K562 (cell line): Measurements from ENCODE around the gene BBLN. TPM values are rescaled to one million over a fixed set of nuclear protein-coding genes. Genes with fewer than 3 reads are reported as not detected.

Experiments used
- ARID3B ChIP-seq: fragments of 250-450 bp; sonication (Bioruptor Pico); IDR thresholded peaks from 2 replicates; pipeline ENCODE4 v1.4.0; 2020; ENCODE audit warnings: borderline replicate concordance
- CBFA2T2 ChIP-seq: fragments of 450-650 bp; conservative IDR thresholded peaks from 2 replicates; pipeline ENCODE4 v1.6.1; 2017; ENCODE audit warnings: mild to moderate bottlenecking
- CREB1 ChIP-seq, 2 experiments: sonication (generic) in 1 of 2; formaldehyde crosslinking in 1 of 2; IDR thresholded peaks; 2 replicates each; pipeline versions ENCODE4 v1.6.1 to v1.8.0; 2012 to 2022; ENCODE audit warnings: inconsistent platforms in 1 of 2, mild to moderate bottlenecking in 1 of 2, missing genetic modification reagents in 1 of 2, moderate library complexity in 1 of 2
- FOXP4 ChIP-seq: sonication (generic); formaldehyde crosslinking; IDR thresholded peaks from 2 replicates; pipeline ENCODE4 v1.8.0; 2022; ENCODE audit warnings: mild to moderate bottlenecking, missing genetic modification reagents, borderline replicate concordance
- GABPB1 ChIP-seq: sonication (generic); formaldehyde crosslinking; IDR thresholded peaks from 2 replicates; pipeline ENCODE4 v1.8.0; 2022; ENCODE audit warnings: mild to moderate bottlenecking, missing genetic modification reagents
- KAT7 ChIP-seq: sonication (generic); formaldehyde crosslinking; IDR thresholded peaks from 2 replicates; pipeline ENCODE4 v1.8.0; 2022; ENCODE audit warnings: missing genetic modification reagents, mild to moderate bottlenecking, borderline replicate concordance
- KDM5B ChIP-seq: fragments of 200-600 bp; sonication (generic); IDR thresholded peaks from 2 replicates; pipeline ENCODE4 v1.6.1; 2012; ENCODE audit warnings: low read depth, mild to moderate bottlenecking, moderate library complexity, low read length, control low read depth, inconsistent platforms; ENCODE audit not compliant: insufficient replicate concordance
- KHSRP ChIP-seq: fragments of 450-650 bp; IDR thresholded peaks from 2 replicates; pipeline ENCODE4 v1.6.1; 2017
- KLF10 ChIP-seq: fragments of 250-450 bp; sonication (Bioruptor Pico); IDR thresholded peaks from 2 replicates; pipeline ENCODE4 v1.6.1; 2021; ENCODE audit warnings: matching md5 sums
- NCOA1 ChIP-seq: fragments of 450-650 bp; IDR thresholded peaks from 2 replicates; pipeline ENCODE4 v1.6.1; 2016; ENCODE audit warnings: low read depth
- NR1H2 ChIP-seq: sonication (generic); formaldehyde crosslinking; IDR thresholded peaks from 2 replicates; pipeline ENCODE4 v1.4.0; 2020; ENCODE audit warnings: mild to moderate bottlenecking, missing genetic modification reagents
- NRF1 ChIP-seq, 2 experiments: fragments of 450-650 bp; IDR thresholded peaks in 1 of 2; conservative IDR thresholded peaks in 1 of 2; 2 replicates each; pipeline ENCODE4 v1.6.1; 2014; ENCODE audit warnings: mild to moderate bottlenecking in 2 of 2
- RBM17 ChIP-seq: fragments of 200-400 bp; formaldehyde crosslinking; IDR thresholded peaks from 2 replicates; pipeline ENCODE4 v1.6.1; 2017; ENCODE audit warnings: low read depth, mild to moderate bottlenecking, low read length, borderline replicate concordance
- SAFB2 ChIP-seq: fragments of 200-400 bp; formaldehyde crosslinking; IDR thresholded peaks from 2 replicates; pipeline ENCODE4 v1.6.1; 2018; ENCODE audit warnings: borderline replicate concordance, low read length, low read depth, moderate library complexity; ENCODE audit not compliant: severe bottlenecking
- SFPQ ChIP-seq: fragments of 200-400 bp; formaldehyde crosslinking; IDR thresholded peaks from 2 replicates; pipeline ENCODE4 v1.6.1; 2017; ENCODE audit warnings: mild to moderate bottlenecking, low read depth, low read length, moderate library complexity
- TAF7 ChIP-seq: fragments of 450-650 bp; IDR thresholded peaks from 2 replicates; pipeline ENCODE4 v1.6.1; 2016; ENCODE audit warnings: missing genetic modification characterization, missing compliant biosample characterization
- UBTF ChIP-seq, 2 experiments: IDR thresholded peaks; 2 replicates each; pipeline ENCODE4 v1.6.1; 2012; ENCODE audit warnings: improper control_type of control experiment in 2 of 2, low read depth in 2 of 2, low read length in 2 of 2, borderline replicate concordance in 1 of 2
- ZNF146 ChIP-seq: IDR thresholded peaks from one replicate; pipeline ENCODE4 v1.6.1; 2018; ENCODE audit warnings: missing compliant biosample characterization; ENCODE audit not compliant: unreplicated experiment
- ZNF23 ChIP-seq: fragments of 250-450 bp; sonication (Bioruptor Pico); IDR thresholded peaks from 2 replicates; pipeline ENCODE4 v1.4.0; 2020; ENCODE audit warnings: mild to moderate bottlenecking
- ZNF436 ChIP-seq: fragments of 250-450, 450-650 bp; sonication (Bioruptor Pico); formaldehyde crosslinking; IDR thresholded peaks from 2 replicates; pipeline ENCODE4 v1.7.0; 2020; ENCODE audit warnings: mild to moderate bottlenecking
- polyA plus RNA-seq, 8 experiments: library from polyadenylated mRNA; depleted of rRNA in 4 of 8; stranded (reverse) in 5 of 8; unstranded in 3 of 8; fragments of >200 nt; fragmentation: Nextera tagmentation in 2 of 8; fragmentation: Illumina TruSeq in 1 of 8; extraction: Ambion mirVana in 2 of 8; extraction: Trizol in 1 of 8; gene quantifications; 2 replicates each; pipeline versions ENCODE4 v1.2.1 to v1.2.3, GENCODE V29; 2011 to 2014; ENCODE audit warnings: inconsistent platforms in 1 of 8, missing spikeins in 1 of 8
- total RNA-seq, 7 experiments: library from RNA; depleted of rRNA in 6 of 7; stranded (reverse); fragments of >200 nt in 6 of 7; fragmentation: Illumina TruSeq in 2 of 7; extraction: Trizol in 2 of 7; gene quantifications; 2 replicates each; pipeline versions ENCODE4 v1.2.1 to v1.2.3, GENCODE V29; 2011 to 2021; ENCODE audit warnings: low replicate concordance in 1 of 7

The BBLN gene
- total and polyA plus RNA-seq, 9 of the 15 experiments (the other 6 are each of a cell fraction or from before 2014, with no cell fraction given): 4.2 to 331 (median 87.1) TPM

- TF ChIP-seq FOXP4 (CRISPR knock-in tag) (no peak), ARID3B (CRISPR knock-in tag) (peak; percentile 22; the same call in 1 of the 2 replicates), UBTF (IDR thresholded peaks at IDR 0.05; ENCODE audit: borderline replicate concordance in 1 of 2, low read depth in 2 of 2, low read length in 2 of 2) (peak; percentile 98 to 99), NRF1 (conservative IDR thresholded peaks at IDR 0.05 in 1 of 2, IDR thresholded peaks at IDR 0.05 in 1 of 2) (peak; percentile 94 to 96), KHSRP (no peak), GABPB1 (no peak), ZNF146 (CRISPR knock-in tag) (no peak), NR1H2 (no peak), KAT7 (CRISPR knock-in tag) (no peak), SFPQ (no peak), CREB1 (IDR thresholded peaks at IDR 0.05) (peak; percentile 67), CREB1 (CRISPR knock-in tag; IDR thresholded peaks at IDR 0.05) (no peak), NCOA1 (no peak), KDM5B (peak; percentile 73), ZNF436 (no peak), TAF7 (tag) (no peak), ZNF23 (no peak), KLF10 (CRISPR knock-in tag) (no peak), CBFA2T2 (no peak), SAFB2 (no peak), RBM17 (no peak)
These were observed 43.1 kb downstream of the BBLN start, which contains the start of gene DNM1 (continued) for GRCh38 chr9:128203024-128203706.
